SH-SY5Y (cell line): ENCODE results near the gene ULBP3.

Source experiments
- GATA2 ChIP-seq: IDR thresholded peaks from 2 replicates; pipeline ENCODE4 v1.6.1; 2011; ENCODE audit warnings: mild to moderate bottlenecking, low read depth, low read length
- GATA3 ChIP-seq: IDR thresholded peaks from 2 replicates; pipeline ENCODE4 v1.6.1; 2011; ENCODE audit warnings: low read depth, mild to moderate bottlenecking, low read length, moderate library complexity

GRCh38 chr6:150068720-150069648 is at the start of gene ULBP3:
- TF ChIP-seq GATA2 = no peak
- TF ChIP-seq GATA3 = no peak
